Thyroid gland (tissue), 4 donors: ENCODE data around the gene DTX1. TPM values are rescaled to one million over a fixed set of nuclear protein-coding genes. Genes with fewer than 3 reads are reported as not detected.
A peak's percentile ranks its signal among the peaks of the same experiment; 100 is the strongest.

ENCODE experiments used
- DNase-seq, 2 donors: peaks; one replicate each; pipeline ENCODE4 v3.0.0-alpha.2; 2019
- H3K27ac ChIP-seq, 3 donors: fragments of 200-600 bp; sonication (generic); 1 replicate in 2 of 3; 2 replicates in 1 of 3; pipeline ENCODE4 v1.5.1; 2016 to 2019; ENCODE audit warnings: mild to moderate bottlenecking in 1 of 3, moderate library complexity in 1 of 3
- H3K27me3 ChIP-seq: fragments of 200-600 bp; sonication (generic); one replicate; pipeline ENCODE4 v1.5.1; 2019
- H3K36me3 ChIP-seq, 2 donors: fragments of 200-600 bp; sonication (generic); one replicate each; pipeline ENCODE4 v1.5.1; 2016 to 2019
- H3K4me1 ChIP-seq, 2 donors: fragments of 200-600 bp; sonication (generic); one replicate each; pipeline ENCODE4 v1.5.1; 2017 to 2019
- H3K4me3 ChIP-seq, 3 donors: fragments of 200-600 bp; sonication (generic); replicated peaks in 1 of 3; 1 replicate in 2 of 3; 2 replicates in 1 of 3; pipeline ENCODE4 v1.5.1; 2016; ENCODE audit warnings: mild to moderate bottlenecking in 1 of 3
- H3K9me3 ChIP-seq: fragments of 200-600 bp; sonication (generic); one replicate; pipeline ENCODE4 v1.5.1; 2017
- CTCF ChIP-seq, 6 experiments: fragments of 200-600 bp in 3 of 6; fragments of 450-650 bp in 3 of 6; sonication (generic) in 3 of 6; IDR thresholded peaks; one replicate each; pipeline ENCODE4 v1.5.1; 2016 to 2019; ENCODE audit warnings: antibody characterized with exemption in 6 of 6, mild to moderate bottlenecking in 2 of 6, inconsistent platforms in 1 of 6, moderate library complexity in 1 of 6
- POLR2A ChIP-seq, 2 donors: fragments of 450-650 bp; IDR thresholded peaks; one replicate each; pipeline ENCODE4 v1.6.1; 2017; ENCODE audit warnings: antibody characterized with exemption in 2 of 2, mild to moderate bottlenecking in 2 of 2, moderate library complexity in 1 of 2
- WGBS, 2 donors: methylation state at CpG; one replicate each; pipeline ENCODE4 v1.1.5; 2017; 5-methylcytosine and 5-hydroxymethylcytosine counted together
- intact Hi-C: fragments of 100-400 bp; cut with DNase I; formaldehyde crosslinking; loops from one replicate; pipeline ENCODE4 v1.15.1; 2023
- total RNA-seq, 4 donors: library from RNA; depleted of rRNA; stranded (reverse); fragments of >200 nt; gene quantifications; one replicate each; pipeline ENCODE4 v1.2.3, GENCODE V29; 2016

Gene DTX1
- total RNA-seq, 4 donors from 2014 or later = 11.5 to 37.1 (median 20.6) TPM

- Histone ChIP-seq H3K36me3 (no peaks in the 10 kb centered on the region), H3K27me3 (no peaks in the 10 kb centered on the region), H3K27ac (peak overlapping the region in 1 of 3 donors; percentile 45), H3K9me3 (no peaks in the 10 kb centered on the region), H3K4me3 (no peak overlapping the region), H3K4me1 (peaks cover 20 to 34% of the 10 kb centered on the region in 2 donors)
- TF ChIP-seq POLR2A (IDR thresholded peaks at IDR 0.05) = no peak
- TF ChIP-seq CTCF (IDR thresholded peaks at IDR 0.05) = no peak
- WGBS, 2 donors = 64 to 79% methylated on average over 12 to 16 of the region's 17 CpGs
- no peak for DNase-seq
- intact Hi-C loops = no loop called here
Measured at GRCh38 chr12:113129664-113130456, 73.3 kb downstream of the DTX1 start.

GRCh38 chr12:113130457-113131135, 74.1 kb downstream of the DTX1 start:
- TF ChIP-seq CTCF (IDR thresholded peaks at IDR 0.05) (peak in 3 of 6 experiments; percentile 13 to 31 (median 30)), POLR2A (IDR thresholded peaks at IDR 0.05) (peak in 1 of 2 donors; percentile 15)
- Histone ChIP-seq H3K4me1 (peaks cover 22 to 36% of the 10 kb centered on the region in 2 donors), H3K4me3 (no peak overlapping the region), H3K9me3 (no peaks in the 10 kb centered on the region), H3K27me3 (no peaks in the 10 kb centered on the region), H3K27ac (peak overlapping the region; percentile 33 to 78 (median 45)), H3K36me3 (no peaks in the 10 kb centered on the region)
- intact Hi-C loops = no loop called here
- peak; percentile 87 to 88 for DNase-seq
- WGBS, 2 donors = 38 to 57% methylated on average over 10 of the region's 18 CpGs

- H3K27ac ChIP-seq = peak overlapping the region in 1 of 3 donors; percentile 45
- 44 to 57% methylated on average over 1 of the region's 1 CpG for WGBS, 2 donors
- no peak for DNase-seq
- H3K4me3 ChIP-seq = no peak overlapping the region
- intact Hi-C loops = no loop called here
- H3K36me3 ChIP-seq = no peaks in the 10 kb centered on the region
- H3K4me1 ChIP-seq = peaks cover 29 to 43% of the 10 kb centered on the region in 2 donors
- no peaks in the 10 kb centered on the region for H3K9me3 ChIP-seq
- TF ChIP-seq CTCF (IDR thresholded peaks at IDR 0.05) (no peak), POLR2A (IDR thresholded peaks at IDR 0.05) (no peak)
- H3K27me3 ChIP-seq = no peaks in the 10 kb centered on the region
Measured at GRCh38 chr12:113131556-113131955, 75.0 kb downstream of the DTX1 start.

GRCh38 chr12:113133036-113133435, 76.5 kb downstream of the DTX1 start:
- intact Hi-C loops = no loop called here
- no peaks in the 10 kb centered on the region for H3K36me3 ChIP-seq
- 88 to 89% methylated on average over 3 to 6 of the region's 6 CpGs for WGBS, 2 donors

More at GRCh38 chr12:113133036-113133435, 76.5 kb downstream of the DTX1 start:
- H3K9me3 ChIP-seq = no peaks in the 10 kb centered on the region
- no peak overlapping the region for H3K4me3 ChIP-seq
- H3K4me1 ChIP-seq = peaks cover 29 to 48% of the 10 kb centered on the region in 2 donors
- H3K27ac ChIP-seq = peak overlapping the region in 2 of 3 donors; percentile 3 to 70
- TF ChIP-seq POLR2A (IDR thresholded peaks at IDR 0.05) (no peak), CTCF (IDR thresholded peaks at IDR 0.05) (no peak)
- DNase-seq = no peak
- no peaks in the 10 kb centered on the region for H3K27me3 ChIP-seq
